ENCODE measurements around the gene GAPDHS.

GAPDHS gene

DNA sequence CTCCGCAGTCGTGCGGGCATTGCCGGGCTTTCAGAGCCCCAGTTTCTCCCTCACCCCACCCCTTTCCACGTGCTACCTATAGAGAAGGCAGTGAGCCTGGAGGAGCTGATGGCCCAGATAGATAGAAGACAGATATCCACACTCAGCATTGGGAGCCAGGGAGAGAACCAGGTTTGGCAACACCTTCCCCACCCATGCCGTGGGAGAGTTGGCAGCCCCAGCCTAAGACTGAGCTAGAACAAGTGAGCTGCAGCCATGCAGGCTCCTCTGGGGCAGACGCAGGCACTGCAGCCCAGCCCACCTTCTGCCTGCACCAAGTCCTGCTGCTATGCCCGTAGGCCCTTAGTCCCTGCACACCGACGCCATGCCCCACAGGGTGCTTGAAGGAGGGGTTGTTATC is 32.6 kb upstream of the GAPDHS start:
- TF ChIP-seq, protein P1, sequence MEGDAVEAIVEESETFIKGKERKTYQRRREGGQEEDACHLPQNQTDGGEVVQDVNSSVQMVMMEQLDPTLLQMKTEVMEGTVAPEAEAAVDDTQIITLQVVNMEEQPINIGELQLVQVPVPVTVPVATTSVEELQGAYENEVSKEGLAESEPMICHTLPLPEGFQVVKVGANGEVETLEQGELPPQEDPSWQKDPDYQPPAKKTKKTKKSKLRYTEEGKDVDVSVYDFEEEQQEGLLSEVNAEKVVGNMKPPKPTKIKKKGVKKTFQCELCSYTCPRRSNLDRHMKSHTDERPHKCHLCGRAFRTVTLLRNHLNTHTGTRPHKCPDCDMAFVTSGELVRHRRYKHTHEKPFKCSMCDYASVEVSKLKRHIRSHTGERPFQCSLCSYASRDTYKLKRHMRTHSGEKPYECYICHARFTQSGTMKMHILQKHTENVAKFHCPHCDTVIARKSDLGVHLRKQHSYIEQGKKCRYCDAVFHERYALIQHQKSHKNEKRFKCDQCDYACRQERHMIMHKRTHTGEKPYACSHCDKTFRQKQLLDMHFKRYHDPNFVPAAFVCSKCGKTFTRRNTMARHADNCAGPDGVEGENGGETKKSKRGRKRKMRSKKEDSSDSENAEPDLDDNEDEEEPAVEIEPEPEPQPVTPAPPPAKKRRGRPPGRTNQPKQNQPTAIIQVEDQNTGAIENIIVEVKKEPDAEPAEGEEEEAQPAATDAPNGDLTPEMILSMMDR (IDR thresholded peaks at IDR 0.05; ENCODE audit: low read depth, low read length) = no peak

DNA sequence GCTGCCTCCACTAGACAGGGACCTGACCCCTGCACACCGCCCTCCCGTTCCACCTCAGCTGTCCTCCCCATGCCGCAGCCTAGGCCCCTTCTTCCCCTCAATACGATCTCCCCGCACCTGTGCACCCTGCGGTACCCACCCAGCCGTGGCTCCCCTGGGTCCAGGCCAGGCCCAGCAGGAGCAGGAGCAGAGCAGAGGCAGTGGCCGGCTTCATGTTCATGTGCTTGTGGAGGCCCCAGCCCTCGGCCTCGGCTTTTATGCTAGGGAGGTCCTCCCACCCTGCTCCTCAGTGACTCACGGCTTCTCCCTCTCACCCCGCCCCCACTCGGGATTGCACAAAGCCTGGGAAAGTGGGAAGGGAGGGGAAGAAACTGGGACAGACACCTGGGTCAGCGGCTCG is 31.6 kb upstream of the GAPDHS start:
- no peak for DNase-seq (ENCODE audit: low read depth, low spot score)
- in situ Hi-C loops (cut with HindIII; ENCODE audit: low sequenced_read_pairs) = no loop called here
- TF ChIP-seq, protein P1 (IDR thresholded peaks at IDR 0.05; ENCODE audit: low read depth, low read length) = no peak

More for the DNA sequence above, 32.6 kb upstream of the GAPDHS start:
- no peak overlapping the region for H3K4me3 ChIP-seq (ENCODE audit: low read depth, low read length)
- DNase-seq (ENCODE audit: low read depth, low spot score) = no peak
- in situ Hi-C loops (cut with HindIII; ENCODE audit: low sequenced_read_pairs) = no loop called here

DNA sequence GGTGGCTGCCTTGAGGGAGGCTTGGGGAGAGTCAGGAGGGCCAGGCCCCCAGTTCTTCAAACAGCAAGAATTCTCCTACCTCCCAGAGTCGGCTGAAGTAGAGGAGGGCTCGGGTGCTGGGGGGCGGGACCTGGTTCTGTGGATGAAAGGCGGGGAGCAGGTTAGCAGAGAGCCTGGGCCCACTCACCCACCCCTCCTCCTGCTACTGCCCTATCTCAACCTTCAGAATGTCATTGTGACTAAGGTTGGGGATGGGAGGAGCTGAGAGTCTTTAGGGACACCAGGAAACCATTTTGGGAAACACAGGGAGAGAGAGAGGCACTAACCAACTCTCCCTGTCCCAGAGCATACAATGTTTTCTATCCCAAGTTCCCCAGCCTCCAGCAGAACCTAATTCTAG is 30.5 kb upstream of the GAPDHS start:
- TF ChIP-seq, protein P1 (IDR thresholded peaks at IDR 0.05; ENCODE audit: low read depth, low read length) = no peak
- in situ Hi-C loops (cut with HindIII; ENCODE audit: low sequenced_read_pairs) = no loop called here
- DNase-seq (ENCODE audit: low read depth, low spot score) = no peak
- no peak overlapping the region for H3K4me3 ChIP-seq (ENCODE audit: low read depth, low read length)

More for the DNA sequence above, 31.6 kb upstream of the GAPDHS start:
- H3K4me3 ChIP-seq (ENCODE audit: low read depth, low read length) = no peak overlapping the region

DNA sequence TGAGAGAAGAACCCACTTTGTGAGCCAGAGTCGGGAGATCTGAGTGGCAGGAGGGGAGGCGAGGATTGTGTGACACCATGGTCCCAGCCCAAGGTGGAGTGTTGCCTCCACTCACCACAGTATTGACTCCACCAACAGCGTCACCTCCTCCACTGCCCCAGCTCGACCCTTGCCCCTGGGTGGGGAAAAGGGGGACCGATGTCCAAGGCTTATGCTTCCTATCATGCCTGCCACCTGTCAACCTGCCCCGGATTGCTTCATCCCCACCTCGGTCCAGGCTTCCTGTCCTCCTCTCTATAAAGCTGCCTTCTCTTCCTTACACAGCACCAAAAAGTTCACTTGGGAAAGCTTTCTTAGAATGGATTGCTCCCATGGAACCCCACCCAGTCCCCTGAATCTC is 27.2 kb upstream of the GAPDHS start:
- TF ChIP-seq, protein P1 (IDR thresholded peaks at IDR 0.05; ENCODE audit: low read depth, low read length) = no peak
- in situ Hi-C loops (cut with HindIII; ENCODE audit: low sequenced_read_pairs) = no loop called here
- no peak overlapping the region for H3K4me3 ChIP-seq (ENCODE audit: low read depth, low read length)
- DNase-seq (ENCODE audit: low read depth, low spot score) = no peak

DNA sequence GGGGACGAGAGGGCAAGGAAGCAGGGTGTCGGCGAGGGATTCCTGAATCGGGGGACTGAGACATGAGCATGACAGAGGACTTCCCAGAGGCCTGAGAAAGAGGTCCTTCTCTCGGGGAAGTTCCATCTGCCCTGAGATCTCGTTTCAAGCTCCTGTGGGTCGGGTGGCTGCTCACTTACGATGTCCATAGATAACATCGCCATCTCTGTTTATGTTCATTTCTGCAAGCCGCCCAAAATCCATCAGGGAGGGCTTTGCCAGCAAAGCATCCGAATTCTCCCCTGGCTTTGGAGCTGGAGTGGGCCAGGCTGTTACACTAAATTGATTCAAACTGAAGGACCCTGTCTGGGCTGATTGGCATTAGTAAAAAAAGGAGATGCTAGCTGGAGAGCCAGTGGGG is 25.7 kb upstream of the GAPDHS start:
- DNase-seq (ENCODE audit: low read depth, low spot score) = no peak
- TF ChIP-seq, protein P1 (IDR thresholded peaks at IDR 0.05; ENCODE audit: low read depth, low read length) = no peak
- in situ Hi-C loops (cut with HindIII; ENCODE audit: low sequenced_read_pairs) = no loop called here
- no peak overlapping the region for H3K4me3 ChIP-seq (ENCODE audit: low read depth, low read length)

DNA sequence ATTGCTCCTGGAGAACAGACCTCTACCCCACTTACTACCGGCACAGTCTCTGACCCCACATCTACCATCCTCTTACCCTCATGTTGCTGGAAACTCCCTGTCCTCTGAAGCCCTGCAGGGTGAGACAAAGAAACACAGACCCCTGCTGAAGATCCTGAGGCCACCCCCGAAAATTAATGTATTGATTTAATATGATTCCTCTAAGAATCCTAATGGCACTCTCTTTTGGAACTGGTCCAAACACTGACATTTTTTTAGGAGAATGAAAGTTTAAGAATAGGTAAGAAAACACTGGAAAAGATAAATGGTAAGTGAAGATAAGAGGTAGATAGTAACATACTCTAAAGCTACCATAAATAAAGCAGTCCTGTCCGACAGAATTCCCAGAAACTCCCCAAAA is 25.1 kb upstream of the GAPDHS start:
- DNase-seq (ENCODE audit: low read depth, low spot score) = no peak
- in situ Hi-C loops (cut with HindIII; ENCODE audit: low sequenced_read_pairs) = no loop called here
- H3K4me3 ChIP-seq (ENCODE audit: low read depth, low read length) = no peak overlapping the region
- TF ChIP-seq, protein P1 (IDR thresholded peaks at IDR 0.05; ENCODE audit: low read depth, low read length) = no peak

Data from astrocyte of the spinal cord (primary cell).